GM12872 (cell line): ENCODE measurements around the gene EBF3.

Experiments used
- TF ChIP-seq, protein P1 (sequence below): IDR thresholded peaks from 3 replicates; pipeline ENCODE4 v1.5.1; 2011; ENCODE audit warnings: low read depth, mild to moderate bottlenecking, low read length, moderate library complexity; ENCODE audit not compliant: insufficient read depth

The EBF3 gene

DNA sequence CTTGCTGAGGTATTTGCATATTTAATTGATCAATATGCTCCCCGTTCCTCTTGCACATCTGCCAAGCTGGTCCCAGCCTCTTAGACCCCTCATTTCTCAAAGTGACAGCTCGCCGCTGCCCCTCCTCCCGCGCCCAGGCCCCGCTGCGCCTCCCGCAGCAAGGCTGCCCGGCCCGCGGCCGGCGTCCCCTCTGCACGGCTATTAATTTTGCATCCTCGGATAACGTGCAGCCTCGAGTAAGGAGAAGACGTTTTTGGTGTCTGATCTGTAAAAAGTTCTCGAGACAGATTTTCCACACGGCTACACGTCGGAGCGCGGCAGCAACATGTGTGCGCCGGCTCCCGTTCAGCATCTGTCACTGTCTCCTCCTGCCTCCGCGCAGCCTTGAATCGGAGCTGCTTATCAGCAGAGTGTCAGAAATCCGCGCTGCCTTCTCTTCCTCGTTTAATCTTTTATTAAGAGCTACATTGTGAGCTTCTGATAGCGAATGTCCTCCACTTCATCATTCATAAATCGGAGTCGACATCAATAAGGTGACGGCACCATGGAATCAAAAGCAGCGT lies 65.3 kb downstream of the EBF3 start:
- TF ChIP-seq, protein P1, sequence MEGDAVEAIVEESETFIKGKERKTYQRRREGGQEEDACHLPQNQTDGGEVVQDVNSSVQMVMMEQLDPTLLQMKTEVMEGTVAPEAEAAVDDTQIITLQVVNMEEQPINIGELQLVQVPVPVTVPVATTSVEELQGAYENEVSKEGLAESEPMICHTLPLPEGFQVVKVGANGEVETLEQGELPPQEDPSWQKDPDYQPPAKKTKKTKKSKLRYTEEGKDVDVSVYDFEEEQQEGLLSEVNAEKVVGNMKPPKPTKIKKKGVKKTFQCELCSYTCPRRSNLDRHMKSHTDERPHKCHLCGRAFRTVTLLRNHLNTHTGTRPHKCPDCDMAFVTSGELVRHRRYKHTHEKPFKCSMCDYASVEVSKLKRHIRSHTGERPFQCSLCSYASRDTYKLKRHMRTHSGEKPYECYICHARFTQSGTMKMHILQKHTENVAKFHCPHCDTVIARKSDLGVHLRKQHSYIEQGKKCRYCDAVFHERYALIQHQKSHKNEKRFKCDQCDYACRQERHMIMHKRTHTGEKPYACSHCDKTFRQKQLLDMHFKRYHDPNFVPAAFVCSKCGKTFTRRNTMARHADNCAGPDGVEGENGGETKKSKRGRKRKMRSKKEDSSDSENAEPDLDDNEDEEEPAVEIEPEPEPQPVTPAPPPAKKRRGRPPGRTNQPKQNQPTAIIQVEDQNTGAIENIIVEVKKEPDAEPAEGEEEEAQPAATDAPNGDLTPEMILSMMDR = no peak

DNA sequence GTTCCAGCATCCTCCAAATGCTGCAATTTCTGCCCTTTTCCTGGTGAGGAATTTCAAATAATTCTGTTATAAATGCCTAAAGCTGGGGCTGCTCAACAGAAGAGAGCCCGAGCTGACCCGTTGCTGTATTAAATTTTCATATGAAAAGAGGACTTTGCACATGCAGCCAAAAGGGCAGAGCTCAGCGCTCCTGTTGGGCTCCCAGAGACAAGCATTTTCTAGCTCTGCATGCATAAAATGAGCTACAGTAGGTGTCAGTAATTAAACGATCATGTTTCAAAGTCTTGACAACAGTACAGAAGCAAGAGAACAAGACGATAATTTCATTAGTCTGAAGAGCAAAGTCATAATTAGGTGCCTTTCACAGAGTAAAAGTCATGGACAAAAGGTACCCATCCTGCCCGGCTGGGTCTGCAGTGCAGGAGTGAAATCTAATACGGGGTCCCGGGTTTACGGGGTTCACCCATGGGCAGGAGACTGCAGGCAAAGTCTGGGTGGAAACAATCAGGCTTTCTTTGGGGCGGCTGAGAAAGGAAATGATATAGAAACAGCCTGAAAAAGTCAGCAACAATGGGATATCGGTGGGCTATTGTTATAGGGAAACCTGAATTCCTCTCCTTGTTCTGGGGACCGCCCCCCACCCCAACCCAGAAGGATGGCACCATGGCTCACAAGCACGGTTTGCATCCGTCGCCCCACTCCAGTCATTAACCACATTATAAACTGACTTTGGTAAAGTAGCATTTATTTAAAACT lies 66.0 kb downstream of the EBF3 start:
- TF ChIP-seq, protein P1 = no peak

DNA sequence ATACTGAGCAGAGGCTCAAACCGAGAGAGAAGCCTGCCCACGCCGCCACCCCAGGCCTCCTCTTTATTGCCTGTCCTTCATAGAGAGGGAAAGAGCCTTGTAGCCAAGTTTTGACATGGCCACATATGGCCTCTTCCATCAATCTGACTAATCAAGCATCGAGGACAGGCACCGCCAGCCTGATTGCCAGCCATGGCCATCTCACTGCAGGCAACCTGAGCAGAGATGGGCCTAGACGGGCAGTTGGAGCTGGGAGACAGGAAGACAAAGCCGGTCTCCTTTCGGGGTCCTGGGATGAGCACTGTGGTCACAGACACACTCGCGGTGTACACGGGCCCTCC lies 67.2 kb downstream of the EBF3 start:
- TF ChIP-seq, protein P1 = no peak

DNA sequence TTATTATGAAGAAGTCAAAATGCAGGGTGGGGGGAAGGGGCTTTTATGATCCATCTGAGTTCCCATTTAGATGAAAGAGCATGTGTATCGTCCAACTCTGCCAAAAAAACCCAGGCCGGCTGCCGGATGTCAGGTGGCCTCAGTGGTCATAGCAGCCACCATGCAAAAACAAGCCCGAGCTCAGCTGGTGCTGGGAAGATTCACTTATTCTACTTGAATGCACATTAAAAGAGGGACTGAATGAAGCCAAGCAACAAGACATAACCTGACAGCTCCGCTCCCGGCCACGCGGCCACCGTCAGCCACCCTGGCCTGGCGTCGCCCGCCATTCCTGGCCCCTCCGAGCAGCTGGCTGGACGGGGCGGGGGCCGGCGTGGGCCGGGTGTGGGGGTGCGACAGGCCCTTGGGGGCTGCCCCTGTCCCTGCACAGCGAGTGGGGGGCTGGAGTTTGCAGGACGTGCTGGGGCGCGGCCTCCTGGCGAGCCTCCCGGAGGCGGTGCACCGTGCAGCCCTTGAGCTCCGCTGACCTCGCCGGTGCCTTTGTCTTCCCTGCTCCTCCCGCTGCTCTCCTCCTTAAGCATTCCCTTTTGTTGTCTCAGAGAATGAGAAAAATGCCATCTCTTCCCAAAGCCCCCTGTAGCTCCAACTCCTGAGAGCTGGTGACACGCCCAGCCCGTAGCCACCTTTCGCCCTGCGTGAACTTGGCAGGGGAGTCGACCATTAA lies 67.8 kb downstream of the EBF3 start:
- TF ChIP-seq, protein P1 = no peak

DNA sequence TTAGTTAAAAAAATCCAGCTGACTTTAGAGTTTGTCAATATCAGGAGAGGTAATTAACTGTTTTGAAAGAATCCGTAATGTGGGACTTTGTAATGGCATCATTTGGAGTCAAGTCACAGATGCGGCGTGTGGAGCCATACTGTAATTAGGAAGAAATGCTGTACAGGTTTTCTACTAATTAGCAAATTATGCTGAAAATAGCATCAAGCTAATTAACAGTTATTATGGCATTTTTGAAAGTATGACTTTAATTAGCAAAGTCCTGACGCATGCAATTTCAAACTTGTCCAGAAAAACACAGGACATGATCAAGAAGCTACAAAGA lies 68.3 kb downstream of the EBF3 start:
- TF ChIP-seq, protein P1 = no peak

DNA sequence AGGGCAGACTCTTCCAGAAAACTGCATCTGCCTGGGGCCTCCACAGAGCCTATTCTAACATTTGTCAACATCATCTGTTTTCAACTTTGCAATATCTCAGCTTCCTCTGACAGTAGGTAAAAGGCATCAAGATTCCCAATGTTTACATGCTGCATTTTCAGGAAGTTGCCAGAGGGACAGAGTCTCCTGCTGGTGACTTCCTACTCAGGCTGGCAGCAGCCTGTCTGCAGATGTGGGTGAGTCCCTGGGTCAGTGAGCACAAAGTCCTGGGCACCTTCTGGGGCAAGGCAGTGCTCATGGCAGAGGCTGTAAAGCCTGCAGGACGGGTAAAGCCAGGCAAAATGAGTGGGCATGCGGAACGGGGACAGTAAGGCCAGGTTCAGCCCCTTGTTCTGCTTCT lies 69.4 kb downstream of the EBF3 start:
- TF ChIP-seq, protein P1 = no peak

DNA sequence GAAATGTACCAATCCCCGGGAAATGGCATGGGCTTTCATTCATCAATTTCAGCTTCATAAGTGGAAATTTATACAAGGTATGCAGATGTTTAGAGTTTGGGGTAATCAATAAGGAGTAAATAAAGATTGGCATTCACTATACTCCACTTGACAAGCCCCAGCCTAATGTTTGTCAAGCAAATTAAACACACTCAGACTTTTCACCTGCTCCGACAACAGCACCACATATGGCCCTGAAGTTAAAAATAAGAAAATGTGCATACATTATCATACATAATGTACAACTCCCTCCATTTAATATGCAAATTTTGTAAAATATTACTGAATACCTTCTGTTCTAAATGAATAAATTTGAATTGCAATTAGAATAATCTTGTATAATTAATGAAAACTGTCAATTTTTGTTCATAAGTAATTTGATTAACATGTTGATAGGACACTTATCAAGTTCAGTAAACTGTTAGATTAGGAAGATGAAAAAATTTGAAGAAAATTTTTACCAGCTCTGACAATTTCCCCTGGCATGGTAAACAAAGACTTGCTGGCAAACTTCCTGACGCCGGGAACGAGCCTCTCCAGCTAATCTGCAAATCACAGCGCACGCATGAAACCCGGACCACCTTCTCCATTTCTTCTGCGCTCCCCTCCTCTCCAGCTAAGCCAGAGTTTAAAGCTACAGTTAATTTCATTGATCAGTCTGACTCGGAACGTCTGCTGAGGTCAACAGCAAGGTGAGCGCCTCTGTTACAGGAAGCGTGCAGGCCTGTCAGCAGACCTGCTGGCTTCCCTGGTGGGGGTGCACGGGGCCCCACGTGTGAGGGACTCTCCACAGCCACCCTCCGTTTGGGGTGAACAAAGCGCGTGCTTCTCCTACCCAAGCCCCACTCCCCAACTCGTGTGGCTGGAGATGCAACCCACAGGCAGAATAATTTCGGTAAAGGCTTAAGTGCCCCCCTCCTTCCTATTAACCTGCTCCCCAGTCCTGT lies 70.7 kb downstream of the EBF3 start:
- TF ChIP-seq, protein P1 = no peak
